HG02588 (cell line): ENCODE results near the gene NAB1.

Experiments
- ATAC-seq: cut with Tn5 transposase; IDR thresholded peaks from one replicate; pipeline ENCODE4 v1.9.1; 2021; ENCODE audit warnings: mild to moderate bottlenecking, moderate library complexity; ENCODE audit not compliant: unreplicated experiment

NAB1 gene

DNA sequence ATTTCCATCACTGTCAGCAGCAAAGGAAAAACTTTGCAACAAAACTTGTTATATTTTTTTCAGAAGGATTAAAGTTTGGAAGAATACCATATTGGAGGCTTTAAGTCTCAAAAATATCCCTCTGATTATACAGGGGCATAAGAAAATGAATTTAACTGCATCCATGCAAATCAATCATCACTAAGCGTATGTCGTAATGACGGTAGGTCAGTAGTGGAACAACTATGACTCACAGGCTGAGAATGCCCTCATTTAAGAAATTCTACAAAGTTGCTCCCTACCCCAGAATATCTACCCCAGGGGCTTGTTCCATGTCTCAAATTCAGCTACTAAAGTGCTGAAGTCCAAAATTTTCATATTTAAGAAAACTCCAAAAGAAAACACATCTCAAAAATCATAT lies 12.5 kb upstream of the NAB1 start:
- no peak for ATAC-seq

DNA sequence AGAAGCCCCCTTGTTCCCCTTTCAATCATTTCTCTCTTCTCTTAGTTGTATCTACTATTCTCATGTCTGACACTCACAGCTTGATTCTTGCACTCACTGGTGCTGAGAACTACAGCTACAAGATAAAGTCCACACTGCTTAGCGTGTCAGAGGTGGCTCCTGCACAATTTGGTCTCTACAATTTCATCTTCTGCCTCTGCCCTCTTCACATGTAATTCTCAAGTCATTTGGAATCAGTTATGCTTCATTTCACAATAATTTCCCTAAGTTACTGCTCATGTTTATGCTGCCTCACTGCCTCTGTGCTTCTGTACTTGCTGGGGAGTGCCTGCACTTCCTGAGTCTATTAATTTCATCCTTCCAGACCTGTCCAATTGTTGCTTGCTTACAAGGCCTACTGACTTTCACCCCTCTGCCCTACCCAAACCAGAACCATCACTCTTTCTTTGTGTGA lies 11.6 kb upstream of the NAB1 start:
- no peak for ATAC-seq

DNA sequence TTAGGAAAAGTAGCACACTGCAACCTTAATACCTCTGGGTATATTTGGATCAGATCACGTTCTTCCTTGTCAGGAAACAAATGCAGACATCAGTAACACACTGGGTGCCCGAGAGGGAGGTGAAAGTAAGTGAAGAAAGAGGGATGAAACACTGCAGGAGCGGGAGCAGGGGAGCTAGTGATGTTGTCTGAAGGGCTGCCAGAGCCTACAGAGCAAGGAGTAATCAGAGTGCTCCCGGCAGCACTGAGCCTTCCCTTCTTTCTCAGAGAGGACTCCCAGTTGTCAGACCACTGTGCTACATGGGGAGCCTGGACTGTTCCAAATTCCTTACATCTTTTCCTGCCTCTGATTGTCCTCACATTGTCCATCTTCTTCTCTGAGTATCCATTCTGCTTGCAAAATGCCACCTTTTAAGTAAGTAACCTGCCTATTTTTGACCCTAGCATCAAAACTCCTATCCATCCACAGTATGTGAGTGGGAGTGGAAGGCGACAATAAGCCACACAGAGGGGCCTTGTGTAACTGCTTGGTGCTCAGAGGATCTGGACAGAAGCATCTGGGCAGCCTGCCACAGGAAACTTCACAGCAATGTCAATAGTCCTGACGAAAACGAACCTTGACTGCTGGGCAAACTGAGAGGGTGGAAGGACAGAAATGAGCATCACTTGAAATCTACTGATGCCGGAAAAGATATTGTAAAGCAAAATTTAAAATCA lies 10.8 kb upstream of the NAB1 start:
- no peak for ATAC-seq

DNA sequence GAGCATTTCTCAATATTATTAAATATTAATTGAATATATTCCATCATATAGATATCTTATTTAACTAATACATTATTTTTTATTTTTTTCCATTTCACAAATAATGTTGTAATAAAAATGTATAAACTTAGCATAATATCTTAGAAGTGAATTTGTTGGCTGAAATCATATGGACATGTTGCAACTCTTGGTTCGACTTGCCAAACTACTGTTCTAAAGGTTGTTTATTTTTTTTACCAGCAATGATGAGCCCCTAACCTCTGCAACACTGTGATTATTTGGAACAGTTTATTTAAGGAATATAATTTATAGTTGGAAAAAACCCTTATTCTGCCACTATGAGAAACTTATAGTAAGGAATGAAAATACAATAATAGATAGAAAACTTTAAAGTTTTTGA lies 8.8 kb upstream of the NAB1 start:
- ATAC-seq: no peak

DNA sequence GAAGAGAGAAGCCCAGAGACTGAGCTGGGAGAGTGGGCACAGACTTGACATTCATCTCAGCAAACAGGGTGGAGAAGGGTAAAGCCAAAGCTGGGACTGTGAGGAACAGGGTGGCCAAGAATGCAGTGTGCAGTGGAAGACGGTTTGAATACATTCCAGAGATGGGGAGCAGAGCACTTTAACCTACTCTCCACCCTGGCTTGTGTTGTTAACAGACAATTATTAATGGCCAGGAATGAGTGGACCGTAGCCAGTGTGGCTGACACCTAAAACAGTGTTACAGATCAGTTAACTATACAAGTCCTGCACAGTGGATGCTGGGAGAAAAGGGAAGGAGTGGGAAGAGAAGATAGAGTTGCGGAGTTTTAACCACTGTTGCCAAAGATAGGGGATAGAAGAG lies 7.4 kb upstream of the NAB1 start:
- ATAC-seq: no peak

DNA sequence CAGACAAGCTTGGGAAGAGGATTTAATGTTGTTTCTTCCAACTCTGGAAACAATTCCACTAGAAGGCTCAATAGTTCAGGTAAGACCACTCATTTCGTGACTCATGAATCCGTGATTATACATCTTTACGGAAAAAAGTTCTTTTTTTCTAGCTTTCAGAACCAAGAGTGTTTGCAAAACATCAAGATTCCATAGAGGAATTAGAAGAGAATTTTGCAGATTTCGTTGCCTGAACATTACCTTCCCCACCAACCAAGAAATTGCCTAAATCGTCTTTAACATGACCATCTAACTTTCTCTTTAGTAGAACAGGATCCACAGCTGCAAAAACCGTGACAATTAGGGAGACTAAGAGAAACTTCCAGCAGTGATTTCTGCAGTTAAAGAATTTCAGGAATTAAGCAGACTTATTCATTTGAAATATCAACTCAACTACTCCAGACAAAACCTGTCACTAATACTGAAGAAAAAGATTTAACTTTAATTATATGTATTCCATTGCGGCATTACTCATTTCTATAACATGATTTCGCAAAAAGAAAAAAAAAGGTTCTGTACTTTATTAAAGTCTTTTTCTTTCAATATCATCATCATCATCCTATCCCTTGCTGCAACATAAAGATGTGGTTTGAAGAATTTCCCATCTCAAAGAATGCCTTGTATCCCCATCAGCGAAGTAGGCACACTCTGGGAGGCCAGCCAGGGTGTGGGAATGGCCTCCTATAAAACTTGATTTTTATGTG lies 1.9 kb upstream of the NAB1 start:
- ATAC-seq: no peak

DNA sequence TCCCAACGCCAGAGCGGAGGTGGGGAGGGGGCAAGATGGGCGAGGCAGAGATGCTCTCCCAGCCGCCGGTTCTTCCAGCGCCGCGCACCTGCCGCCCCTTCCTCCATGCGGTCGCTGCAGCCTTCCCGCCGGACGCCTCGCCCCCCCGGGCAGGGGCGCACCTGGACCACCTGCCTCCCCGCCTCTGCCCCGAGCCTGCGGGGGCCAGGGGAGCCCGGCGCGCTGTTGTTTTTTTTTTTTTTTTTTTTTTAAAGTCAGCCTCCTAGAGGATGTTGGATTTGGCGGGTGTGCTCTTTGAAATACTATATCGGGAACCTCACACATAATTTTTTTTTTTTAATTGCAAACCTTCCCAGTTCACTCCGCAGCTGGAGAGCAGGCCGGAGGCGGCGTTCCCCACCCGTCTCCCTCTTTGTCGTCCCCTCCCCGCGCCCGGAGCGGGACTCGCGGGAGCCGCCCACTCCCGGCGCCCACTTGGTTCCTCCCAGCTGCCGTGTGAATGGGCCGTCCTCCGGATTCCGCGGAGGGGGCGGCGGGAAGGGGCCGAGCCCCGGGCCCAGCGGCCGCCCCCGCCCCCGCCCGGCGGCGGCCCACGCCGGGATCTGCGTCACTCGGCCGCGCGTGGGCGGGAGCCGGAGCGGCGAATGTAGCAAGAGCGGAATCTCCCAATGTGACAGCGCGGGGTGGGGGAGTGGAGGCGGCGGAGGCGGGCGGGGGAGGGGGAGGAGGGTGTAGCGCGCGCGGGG lies 421 bp upstream of the NAB1 start:
- ATAC-seq: peak; percentile 67

DNA sequence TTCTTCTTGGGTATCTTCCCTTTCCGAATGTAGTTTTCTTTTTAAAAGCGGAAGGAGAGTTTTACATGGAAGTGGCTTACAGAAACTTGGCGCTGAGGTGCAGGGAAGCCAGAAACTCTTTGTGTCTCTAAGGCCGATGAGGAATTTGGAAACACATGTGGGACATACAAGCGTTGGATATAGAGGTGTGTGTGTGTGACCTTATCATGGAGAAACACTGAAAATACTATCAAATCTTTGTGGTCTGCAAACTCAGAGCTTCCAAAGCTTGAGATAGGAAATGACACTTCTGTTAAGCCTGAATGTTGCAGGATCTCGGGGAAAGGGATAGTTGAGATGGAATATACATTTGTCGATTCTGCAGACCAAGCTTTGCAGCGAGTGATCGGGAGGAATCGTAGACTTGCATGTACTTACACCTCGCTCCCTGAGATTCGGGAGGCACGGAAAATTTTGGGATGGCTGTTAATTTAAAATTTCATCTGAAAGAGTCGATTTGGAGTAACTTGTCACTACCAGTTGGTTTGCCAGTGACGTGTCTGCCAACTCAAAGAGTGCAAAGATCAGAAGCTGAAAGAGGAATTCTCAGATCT lies 1.0 kb downstream of the NAB1 start:
- ATAC-seq: no peak

DNA sequence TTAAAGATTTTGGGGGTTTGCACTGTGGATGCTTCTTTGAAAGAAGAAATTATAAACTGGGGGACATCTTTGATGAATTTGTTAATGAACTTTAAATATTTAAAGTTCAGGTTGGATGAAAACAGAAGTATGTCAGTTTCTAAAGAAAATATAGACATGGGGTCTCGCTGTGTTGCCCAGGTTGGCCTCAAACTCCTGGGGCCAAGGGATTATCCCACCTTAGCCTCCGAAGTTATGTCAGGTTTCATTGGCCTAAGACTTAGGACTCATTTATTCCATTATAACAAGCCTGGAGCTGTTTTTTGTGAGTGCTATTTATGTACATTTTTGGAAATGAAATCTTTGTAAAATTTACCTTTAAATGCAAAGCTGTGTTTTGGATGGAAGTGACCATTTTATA lies 2.5 kb downstream of the NAB1 start:
- no peak for ATAC-seq

DNA sequence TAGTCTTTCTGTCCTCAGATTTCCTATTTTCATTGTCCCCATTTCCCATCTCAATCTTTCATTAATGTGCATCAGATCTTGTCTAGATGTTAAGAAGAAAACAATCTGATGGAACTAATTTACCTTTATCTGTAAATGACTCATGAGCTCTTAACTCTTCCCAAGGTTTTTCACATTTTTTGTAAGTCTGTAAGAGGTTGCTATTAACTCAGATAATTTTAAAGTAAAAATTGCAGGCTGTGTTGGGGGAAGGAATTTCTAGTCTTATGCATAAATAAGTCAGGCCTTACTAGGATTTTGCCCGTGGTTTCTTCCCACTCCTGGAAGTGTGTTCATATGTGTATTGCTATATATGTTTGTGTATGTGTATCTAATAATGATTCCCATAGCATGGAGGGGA lies 4.3 kb downstream of the NAB1 start:
- no peak for ATAC-seq

DNA sequence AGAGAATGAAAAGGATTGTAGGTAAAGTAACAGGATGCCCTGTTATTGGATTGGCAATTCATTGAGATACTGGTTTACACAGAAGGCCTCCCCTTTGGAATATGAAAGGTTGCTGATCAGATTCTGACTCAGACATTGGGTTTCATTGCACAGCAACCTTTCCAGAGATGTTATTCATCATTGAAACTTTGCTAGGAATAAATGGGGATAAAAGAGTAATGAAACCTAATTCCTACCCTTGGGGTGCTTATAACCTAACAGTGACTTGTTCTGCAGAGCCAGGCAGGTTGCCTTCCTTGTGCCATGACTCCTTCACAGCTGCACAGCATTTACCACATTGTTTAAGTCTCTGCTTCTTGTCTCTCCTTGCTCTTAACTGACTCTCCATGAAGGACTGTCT lies 5.0 kb downstream of the NAB1 start:
- ATAC-seq: no peak

DNA sequence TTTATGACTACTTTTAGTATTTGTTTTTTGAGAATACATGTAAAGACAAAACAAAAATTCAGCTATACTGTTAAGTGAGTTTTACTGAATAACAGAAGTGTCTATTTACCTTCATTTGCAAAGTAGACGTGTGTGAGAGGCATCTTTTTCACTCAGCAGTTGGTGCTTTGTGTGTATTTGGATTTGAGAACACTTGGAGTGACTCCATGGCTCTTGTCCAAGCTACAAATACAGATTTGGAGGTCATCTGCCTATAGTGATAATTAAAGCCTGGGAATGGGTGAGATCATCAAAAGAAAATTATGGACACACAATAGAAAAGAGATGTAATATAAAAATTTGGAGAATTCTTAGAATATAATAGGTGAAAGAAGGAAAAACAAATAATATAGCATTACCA lies 6.2 kb downstream of the NAB1 start:
- no peak for ATAC-seq

DNA sequence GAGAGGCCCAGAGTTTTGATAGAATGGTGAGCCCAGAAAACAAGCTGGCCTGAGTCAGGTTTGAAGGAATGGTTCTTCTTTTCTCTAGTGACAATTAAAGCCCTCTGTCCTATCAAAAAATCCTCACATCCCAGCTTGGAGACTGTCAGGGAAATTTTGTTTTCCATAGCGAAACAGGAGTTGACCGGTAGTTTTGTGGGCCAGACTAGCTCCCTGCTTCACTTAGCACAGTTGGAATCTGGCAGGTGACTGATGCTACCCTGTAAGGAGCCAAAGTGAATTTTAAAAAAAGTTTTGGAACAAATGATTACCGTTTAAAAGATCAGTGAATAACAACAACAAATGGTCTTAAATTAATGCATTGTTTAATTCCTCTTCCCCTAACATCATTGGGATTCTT lies 6.7 kb downstream of the NAB1 start:
- ATAC-seq: no peak

DNA sequence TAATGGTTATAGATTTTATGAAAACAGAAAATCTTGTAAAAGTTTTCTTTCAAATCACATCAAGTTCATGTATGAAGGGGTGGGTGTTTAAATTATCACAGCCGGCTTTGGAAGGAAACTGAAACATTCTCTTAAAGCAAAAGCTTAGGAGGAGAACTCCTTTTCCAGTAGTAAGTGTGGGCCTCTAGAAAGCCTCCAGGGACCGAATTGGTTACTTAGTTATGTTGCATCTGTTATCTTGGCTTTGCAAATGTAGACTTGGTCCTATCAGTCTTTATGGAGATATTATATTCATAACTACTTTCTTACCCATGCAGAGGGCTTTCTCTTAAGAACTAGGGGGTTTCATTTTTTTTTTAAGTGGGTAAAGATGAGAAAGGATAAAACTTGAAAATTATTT lies 7.4 kb downstream of the NAB1 start:
- no peak for ATAC-seq

DNA sequence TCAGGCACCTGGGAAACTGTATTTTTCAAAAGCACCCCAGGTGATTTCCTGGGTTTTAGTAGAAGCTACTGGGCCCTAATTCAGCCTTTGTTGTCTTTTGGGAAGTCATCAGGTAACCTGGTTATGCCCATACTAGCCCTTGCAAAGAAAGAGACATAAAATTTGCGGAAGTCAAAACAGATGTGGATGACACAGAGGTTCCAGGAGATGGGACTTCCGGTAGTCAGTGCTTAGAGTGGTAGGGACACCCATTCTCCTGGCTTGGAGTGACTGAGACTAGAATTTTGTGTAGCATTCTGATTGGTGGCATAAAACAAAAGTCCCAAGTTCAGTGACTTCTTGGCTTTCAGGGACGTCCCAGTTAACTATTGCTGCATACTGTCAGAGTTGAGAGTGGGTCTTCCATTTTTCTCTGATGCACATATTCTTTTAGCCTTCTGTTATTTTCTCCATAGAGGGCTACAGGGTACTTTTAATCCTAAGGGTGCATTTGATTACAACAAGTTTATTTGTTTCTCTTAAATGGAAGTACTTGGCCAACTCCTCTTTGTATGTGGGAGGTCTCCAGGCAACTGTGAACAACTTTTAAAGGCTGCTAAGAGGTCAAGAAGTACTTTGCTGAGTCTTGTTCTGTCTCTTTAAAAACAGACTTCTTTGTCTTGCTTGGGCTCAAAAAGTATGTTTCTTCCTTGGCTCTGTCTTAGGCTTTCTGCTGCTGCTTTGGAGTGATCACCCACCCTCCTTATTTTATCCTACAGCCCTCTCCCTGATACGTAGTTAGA lies 8.8 kb downstream of the NAB1 start:
- no peak for ATAC-seq

DNA sequence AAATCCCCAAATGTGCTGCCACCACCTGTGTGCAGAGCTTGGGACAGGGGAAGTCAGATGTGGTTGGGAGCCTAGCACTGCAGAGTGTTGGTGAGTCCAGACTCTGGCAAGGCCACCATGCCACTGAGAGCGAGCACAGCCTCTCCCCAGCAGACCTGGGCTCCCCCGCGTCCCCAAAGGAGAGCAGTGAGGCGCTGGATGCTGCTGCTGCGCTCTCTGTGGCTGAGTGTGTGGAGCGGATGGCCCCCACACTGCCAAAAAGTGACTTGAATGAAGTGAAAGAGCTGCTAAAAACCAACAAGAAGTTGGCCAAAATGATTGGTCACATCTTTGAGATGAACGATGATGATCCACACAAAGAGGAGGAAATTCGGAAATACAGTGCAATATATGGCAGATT lies 10.7 kb downstream of the NAB1 start:
- ATAC-seq: no peak

DNA sequence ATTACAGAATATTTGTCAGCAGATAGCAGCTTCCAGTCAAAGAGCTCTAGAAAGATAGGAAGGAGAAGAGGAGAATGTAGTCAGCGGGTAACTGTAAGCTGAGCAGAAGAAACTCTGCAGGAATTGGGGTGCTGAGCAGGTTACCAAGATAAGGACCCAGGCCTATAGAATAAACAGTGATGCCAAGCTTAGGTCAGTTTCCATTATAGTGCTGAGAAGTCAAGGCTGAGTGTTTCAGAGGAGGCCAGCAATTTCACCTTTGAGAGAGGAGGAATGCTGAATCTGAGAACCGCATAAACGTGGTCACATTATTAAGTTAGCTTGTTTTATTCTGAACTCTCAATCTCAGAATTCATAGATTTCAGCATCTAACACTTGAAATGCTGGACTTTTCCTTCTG lies 13.9 kb downstream of the NAB1 start:
- ATAC-seq: no peak

DNA sequence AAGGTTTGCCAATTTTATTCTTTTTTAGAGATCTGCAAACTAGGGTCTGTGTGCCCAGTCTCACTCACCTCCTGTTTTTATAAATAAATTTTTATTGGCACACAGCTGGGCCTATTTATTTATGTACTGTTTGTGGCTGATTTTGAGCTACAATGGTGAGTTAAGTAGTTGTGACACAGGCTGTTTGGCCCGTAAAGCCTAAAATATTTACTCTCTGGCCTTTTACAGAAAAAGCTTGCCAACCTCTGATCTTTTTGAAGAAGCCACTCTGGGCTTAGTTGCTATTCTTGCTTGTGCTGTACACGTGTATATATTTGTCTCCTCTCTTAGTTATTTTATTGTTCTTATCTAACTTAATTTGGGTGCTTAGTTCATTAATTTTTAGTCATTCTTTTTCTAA lies 14.5 kb downstream of the NAB1 start:
- ATAC-seq: no peak

DNA sequence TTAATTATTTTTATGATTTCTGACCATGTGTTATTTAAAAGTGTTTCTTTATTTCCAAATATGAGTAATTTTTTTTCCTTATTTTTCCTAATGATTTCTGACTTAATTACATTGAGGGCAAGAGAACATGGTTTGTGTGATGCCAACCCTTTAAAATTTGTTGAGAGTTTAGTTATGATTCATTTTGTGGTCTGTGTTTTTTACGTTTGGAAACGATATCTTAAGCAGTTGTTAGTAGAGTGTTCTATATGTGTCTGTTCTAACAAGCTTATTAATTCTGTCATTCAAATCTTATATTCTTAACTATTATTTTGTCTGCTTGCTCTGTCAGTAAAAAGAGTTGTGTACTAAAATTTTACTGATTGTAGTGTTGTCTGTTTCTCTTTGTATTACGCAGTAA lies 15.0 kb downstream of the NAB1 start:
- no peak for ATAC-seq

DNA sequence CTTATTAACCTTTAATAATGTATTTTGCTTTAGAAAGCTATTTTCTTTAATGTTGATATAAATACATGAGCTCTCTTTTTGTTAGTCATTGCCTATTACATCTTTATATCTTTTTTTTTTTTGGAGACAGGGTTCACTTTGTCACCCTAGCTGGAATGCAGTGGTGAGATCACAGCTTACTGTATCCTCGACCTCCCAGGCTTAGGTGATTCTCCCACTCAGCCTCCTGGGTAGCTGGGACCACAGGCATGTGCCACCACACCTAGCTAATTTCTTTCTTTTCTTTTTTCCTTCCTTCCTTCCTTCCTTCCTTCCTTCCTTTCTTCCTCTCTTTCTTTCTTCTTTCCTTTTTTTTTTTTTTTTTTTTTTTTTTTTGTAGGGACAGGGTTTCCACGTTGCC lies 15.4 kb downstream of the NAB1 start:
- no peak for ATAC-seq

DNA sequence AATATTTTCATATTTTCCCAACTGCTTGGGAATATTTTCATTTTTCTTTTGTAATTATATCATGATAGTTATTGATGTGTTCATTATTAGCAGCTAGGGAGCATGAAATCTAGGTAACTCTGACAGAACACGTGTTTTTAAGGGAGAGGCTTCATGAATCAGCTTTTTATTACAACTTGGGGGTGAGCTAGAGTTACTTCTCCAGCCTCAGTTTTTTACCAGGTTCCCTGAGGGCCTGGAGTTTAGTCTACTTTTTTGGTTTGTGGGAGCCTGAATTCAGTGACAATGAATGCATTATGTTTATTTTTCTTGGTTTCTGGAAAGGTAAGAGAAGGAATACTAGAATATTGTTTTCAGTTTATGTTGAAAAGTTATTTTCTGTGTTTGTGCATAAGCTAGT lies 18.0 kb downstream of the NAB1 start:
- ATAC-seq: no peak
